Tibial artery (tissue), 4 donors: Measurements from ENCODE around the gene JPH4.

Experiments
- DNase-seq, 2 donors: peaks; one replicate each; pipeline ENCODE4 v3.0.0-alpha.2; 2019
- H3K27ac ChIP-seq, 2 donors: fragments of 200-600 bp; sonication (generic) in 1 of 2; 1 replicate in 1 of 2; 2 replicates in 1 of 2; pipeline ENCODE4 v1.5.1; 2018 to 2019; ENCODE audit warnings: mild to moderate bottlenecking in 1 of 2
- H3K27me3 ChIP-seq, 2 donors: fragments of 200-600 bp; sonication (generic) in 1 of 2; one replicate each; pipeline versions ENCODE4 v1.5.1 to v1.6.0; 2016 to 2019
- H3K36me3 ChIP-seq, 3 donors: fragments of 200-600 bp; sonication (generic) in 2 of 3; one replicate each; pipeline ENCODE4 v1.5.1; 2016 to 2019; ENCODE audit warnings: mild to moderate bottlenecking in 2 of 3
- H3K4me1 ChIP-seq, 4 donors: fragments of 200-600 bp; sonication (generic) in 2 of 4; 1 replicate in 3 of 4; 2 replicates in 1 of 4; pipeline ENCODE4 v1.5.1; 2016 to 2019
- H3K4me3 ChIP-seq, 2 donors: fragments of 200-600 bp; sonication (generic) in 1 of 2; 1 replicate in 1 of 2; 2 replicates in 1 of 2; pipeline ENCODE4 v1.5.1; 2018 to 2019; ENCODE audit warnings: mild to moderate bottlenecking in 2 of 2
- H3K9me3 ChIP-seq, 3 donors: fragments of 200-600 bp; sonication (generic) in 1 of 3; one replicate each; pipeline ENCODE4 v1.5.1; 2016 to 2019
- CTCF ChIP-seq, 2 experiments: fragments of 200-600 bp in 1 of 2; fragments of 450-650 bp in 1 of 2; IDR thresholded peaks; one replicate each; pipeline ENCODE4 v1.5.1; 2017 to 2019; ENCODE audit warnings: antibody characterized with exemption in 2 of 2, mild to moderate bottlenecking in 1 of 2, moderate library complexity in 1 of 2
- intact Hi-C: fragments of 100-400 bp; cut with DNase I; formaldehyde crosslinking; loops from one replicate; pipeline ENCODE4 v1.15.0; 2023; ENCODE audit warnings: low total_unique reads

JPH4 gene

DNA sequence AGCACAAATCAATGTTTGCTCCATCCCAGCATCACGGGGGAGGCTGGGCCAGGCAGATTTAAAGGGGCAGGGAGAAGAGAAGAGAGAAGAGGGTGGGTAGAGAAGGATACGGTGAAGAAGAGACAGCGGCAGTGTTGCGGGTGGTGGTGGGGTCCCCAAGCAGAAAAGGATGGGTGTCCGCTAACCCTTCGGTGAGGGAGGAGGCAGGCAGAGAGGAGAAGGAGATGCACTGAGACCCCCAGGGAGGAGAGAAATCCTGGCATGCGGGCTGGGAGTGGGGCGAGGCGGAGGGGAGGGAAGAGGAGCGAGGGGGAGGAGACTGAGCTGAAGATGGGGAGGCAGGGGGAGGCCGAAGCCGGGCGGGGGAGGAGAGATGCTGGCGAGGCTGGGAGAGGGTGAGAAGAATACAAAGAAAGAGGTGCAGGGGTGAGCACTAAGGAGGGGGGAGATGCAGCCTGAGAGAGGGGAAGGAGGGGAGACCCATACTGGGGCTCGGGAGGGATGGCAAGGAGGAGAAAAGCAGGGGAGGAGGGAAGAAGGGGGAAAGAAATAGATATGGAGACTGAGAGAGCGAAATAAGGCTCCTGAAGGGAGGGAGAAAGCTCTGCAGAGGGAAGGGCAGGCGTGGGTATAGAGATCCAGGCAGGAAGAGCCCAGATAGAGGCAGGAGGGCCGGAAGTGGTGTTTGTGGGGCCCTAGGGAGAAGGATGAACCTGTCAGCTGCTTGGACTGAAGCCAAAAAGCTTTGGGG is at the start of gene JPH4:
JPH4 (minus strand) TSS at position 231 of the 751 bp plus-strand sequence. CDS start 1,337 bp downstream, outside the sequence.
- Histone ChIP-seq H3K36me3 (no peaks in the 10 kb centered on the region), H3K27ac (no peak within 1 kb of the TSS), H3K9me3 (no peaks in the 10 kb centered on the region), H3K4me3 (no peak within 1 kb of the TSS), H3K4me1 (peaks cover 0 to 24% (median 16%) of the 10 kb centered on the region in 4 donors), H3K27me3 (peaks cover 8 to 79% of the 10 kb centered on the region in 2 donors)
- no peak for DNase-seq
- intact Hi-C loops = no loop called here
- TF ChIP-seq CTCF (IDR thresholded peaks at IDR 0.05) = no peak

DNA sequence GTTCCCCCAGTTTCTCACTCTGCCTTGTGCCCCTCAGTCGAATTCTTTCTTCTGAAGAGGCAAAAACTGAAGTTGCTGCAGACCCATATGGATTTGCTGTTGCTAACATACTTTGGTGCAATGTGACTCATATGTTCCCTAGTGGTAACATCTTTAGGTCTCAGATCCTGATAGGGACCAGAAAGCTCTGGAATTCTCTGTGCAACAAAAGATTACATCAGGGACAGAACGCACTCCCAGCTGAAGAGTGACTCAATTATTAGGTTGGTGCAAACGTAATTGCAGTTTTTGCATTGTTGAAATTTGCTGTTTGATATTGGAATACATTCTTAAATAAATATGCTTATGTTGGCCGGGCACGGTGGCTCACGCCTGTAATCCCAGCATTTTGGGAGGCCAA is 49.4 kb upstream of the JPH4 start:
- TF ChIP-seq CTCF (IDR thresholded peaks at IDR 0.05) = no peak
- Histone ChIP-seq H3K36me3 (no peaks in the 10 kb centered on the region), H3K9me3 (no peaks in the 10 kb centered on the region), H3K4me1 (peaks cover 0 to 9% (median 0%) of the 10 kb centered on the region in 4 donors), H3K27ac (no peak overlapping the region), H3K4me3 (no peak overlapping the region), H3K27me3 (no peaks in the 10 kb centered on the region)
- no peak for DNase-seq
- intact Hi-C loops = no loop called here

DNA sequence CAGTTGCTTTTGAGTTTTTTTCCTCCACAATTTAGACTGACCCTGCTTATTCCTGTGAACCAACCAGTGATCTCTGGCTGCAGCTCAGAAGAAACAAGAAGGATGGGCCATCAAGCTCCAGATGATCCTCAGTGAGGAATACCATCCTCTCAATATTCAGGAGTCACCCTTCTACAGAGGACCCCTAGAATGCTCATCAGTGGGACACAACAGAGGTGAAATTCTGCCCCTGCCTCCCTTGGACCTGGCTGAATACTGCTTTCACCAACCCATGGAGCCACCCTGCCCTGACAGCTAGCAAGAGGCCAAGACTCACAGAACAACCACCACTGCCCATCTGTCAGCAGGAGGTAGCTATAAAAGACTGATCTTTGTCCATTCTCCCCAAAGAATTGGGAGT is 48.4 kb upstream of the JPH4 start:
- peaks cover 0 to 5% of the 10 kb centered on the region in 2 donors for H3K27me3 ChIP-seq
- peaks cover 0 to 4% (median 0%) of the 10 kb centered on the region in 4 donors for H3K4me1 ChIP-seq
- intact Hi-C loops = no loop called here
- no peaks in the 10 kb centered on the region for H3K36me3 ChIP-seq
- H3K4me3 ChIP-seq = no peak overlapping the region
- no peaks in the 10 kb centered on the region for H3K9me3 ChIP-seq
- H3K27ac ChIP-seq = no peak overlapping the region
- TF ChIP-seq CTCF (IDR thresholded peaks at IDR 0.05) = no peak
- DNase-seq = no peak

GRCh38 chr14:23624830-23625404 is 46.3 kb upstream of the JPH4 start:
- intact Hi-C loops = no loop called here
- Histone ChIP-seq H3K27me3 (peaks cover 0 to 13% of the 10 kb centered on the region in 2 donors), H3K4me3 (no peak overlapping the region)

DNA sequence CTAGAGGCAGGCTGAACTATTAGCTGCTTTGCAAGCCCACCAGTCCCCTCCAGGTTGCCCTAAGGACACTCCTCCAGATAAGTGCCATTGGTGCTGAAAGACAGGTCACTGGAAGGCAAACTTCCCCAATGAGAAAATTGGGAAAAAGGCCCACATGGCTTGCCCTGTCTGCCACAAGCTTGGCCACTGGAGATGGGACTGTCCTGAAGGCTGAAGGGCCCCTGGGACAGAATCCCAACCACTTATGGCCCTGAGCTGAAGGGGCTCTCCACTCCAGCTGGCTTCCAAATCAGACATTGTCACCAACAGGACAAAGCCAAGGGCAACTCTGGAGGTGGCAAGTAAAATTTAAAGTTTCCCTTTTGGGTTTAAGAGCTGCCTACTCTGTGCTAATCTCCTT is 45.4 kb upstream of the JPH4 start:
- no peak overlapping the region for H3K27ac ChIP-seq
- H3K4me3 ChIP-seq = no peak overlapping the region
- no peaks in the 10 kb centered on the region for H3K36me3 ChIP-seq
- DNase-seq = no peak
- no peaks in the 10 kb centered on the region for H3K4me1 ChIP-seq
- H3K27me3 ChIP-seq = peaks cover 0 to 13% of the 10 kb centered on the region in 2 donors
- no peaks in the 10 kb centered on the region for H3K9me3 ChIP-seq
- intact Hi-C loops = no loop called here
- no peak for TF ChIP-seq CTCF (IDR thresholded peaks at IDR 0.05)

More at GRCh38 chr14:23624830-23625404, 46.3 kb upstream of the JPH4 start:
- no peak for DNase-seq
- Histone ChIP-seq H3K36me3 (no peaks in the 10 kb centered on the region), H3K4me1 (no peaks in the 10 kb centered on the region), H3K27ac (no peak overlapping the region), H3K9me3 (no peaks in the 10 kb centered on the region)
- no peak for TF ChIP-seq CTCF (IDR thresholded peaks at IDR 0.05)
